ENCODE data around the gene PRRC1.

PRRC1 gene

GRCh38 chr5:127549551-127549950 is 32.1 kb downstream of the PRRC1 start:
- Histone ChIP-seq H3K9me3 (ENCODE audit: control insufficient read depth, insufficient read depth, low read length) (no peaks in the 10 kb centered on the region), H3K4me3 (ENCODE audit: low read depth, low read length) (no peak overlapping the region), H3K9ac (ENCODE audit: low read depth, low read length) (no peak overlapping the region), H3K27me3 (ENCODE audit: control insufficient read depth, insufficient read depth, low read length) (no peaks in the 10 kb centered on the region), H3K4me1 (ENCODE audit: control insufficient read depth, insufficient read depth, low read length) (no peaks in the 10 kb centered on the region), H3K36me3 (ENCODE audit: control insufficient read depth, insufficient read depth, low read length) (peaks cover 79% of the 10 kb centered on the region), H3K27ac (ENCODE audit: low read depth, low read length) (no peak overlapping the region)

DNA sequence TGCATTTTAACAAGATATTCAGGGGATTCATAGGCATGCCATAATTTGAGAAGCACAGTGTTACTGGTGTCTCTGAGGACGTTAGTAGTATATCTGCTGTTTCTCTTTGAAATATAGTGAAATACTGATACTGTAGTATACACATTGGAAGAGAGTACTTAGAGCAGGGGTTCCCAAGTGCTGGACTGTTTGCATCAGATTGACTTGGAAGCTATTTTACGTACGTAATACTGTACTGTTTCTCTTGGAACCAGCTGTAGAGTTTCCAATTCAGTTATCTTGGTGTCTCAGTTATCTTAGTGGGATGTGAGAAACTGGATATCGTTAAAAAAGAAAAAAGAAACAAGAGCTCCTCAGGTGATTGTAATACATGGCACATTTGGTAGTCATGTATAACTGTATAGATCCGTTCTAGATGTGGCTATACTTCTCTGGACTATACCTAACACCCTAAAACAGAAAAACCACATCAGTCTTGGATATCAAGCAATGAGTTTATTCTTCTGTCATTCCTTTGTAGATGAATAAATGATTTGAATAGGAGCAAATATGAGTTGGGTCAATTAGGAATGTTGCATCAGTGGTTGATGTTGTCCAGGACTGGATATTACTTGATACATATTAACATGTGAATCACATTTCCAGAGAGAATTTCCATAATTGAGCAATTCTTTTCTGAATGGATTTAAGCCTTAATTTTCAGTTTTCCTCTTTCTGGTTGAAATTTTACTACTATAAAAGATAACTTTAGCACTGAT is 33.4 kb downstream of the PRRC1 start:
- no peaks in the 10 kb centered on the region for H3K27me3 ChIP-seq (ENCODE audit: control insufficient read depth, insufficient read depth, low read length)
- peaks cover 86% of the 10 kb centered on the region for H3K36me3 ChIP-seq (ENCODE audit: control insufficient read depth, insufficient read depth, low read length)
- no peak overlapping the region for H3K27ac ChIP-seq (ENCODE audit: low read depth, low read length)

GRCh38 chr5:127551410-127552041 is 34.1 kb downstream of the PRRC1 start:
- Histone ChIP-seq H3K27me3 (ENCODE audit: control insufficient read depth, insufficient read depth, low read length) (no peaks in the 10 kb centered on the region), H3K36me3 (ENCODE audit: control insufficient read depth, insufficient read depth, low read length) (peaks cover 80% of the 10 kb centered on the region), H3K9ac (ENCODE audit: low read depth, low read length) (no peak overlapping the region), H3K9me3 (ENCODE audit: control insufficient read depth, insufficient read depth, low read length) (no peaks in the 10 kb centered on the region), H3K27ac (ENCODE audit: low read depth, low read length) (no peak overlapping the region), H3K4me1 (ENCODE audit: control insufficient read depth, insufficient read depth, low read length) (no peaks in the 10 kb centered on the region), H3K4me3 (ENCODE audit: low read depth, low read length) (no peak overlapping the region)

More for the DNA sequence above, 33.4 kb downstream of the PRRC1 start:
- Histone ChIP-seq H3K9me3 (ENCODE audit: control insufficient read depth, insufficient read depth, low read length) (no peaks in the 10 kb centered on the region), H3K4me3 (ENCODE audit: low read depth, low read length) (no peak overlapping the region), H3K4me1 (ENCODE audit: control insufficient read depth, insufficient read depth, low read length) (no peaks in the 10 kb centered on the region), H3K9ac (ENCODE audit: low read depth, low read length) (no peak overlapping the region)

- no peak overlapping the region for H3K9ac ChIP-seq (ENCODE audit: low read depth, low read length)
- H3K27ac ChIP-seq (ENCODE audit: low read depth, low read length) = no peak overlapping the region
- peaks cover 41% of the 10 kb centered on the region for H3K36me3 ChIP-seq (ENCODE audit: control insufficient read depth, insufficient read depth, low read length)
- H3K27me3 ChIP-seq (ENCODE audit: control insufficient read depth, insufficient read depth, low read length) = no peaks in the 10 kb centered on the region
- no peaks in the 10 kb centered on the region for H3K9me3 ChIP-seq (ENCODE audit: control insufficient read depth, insufficient read depth, low read length)
- H3K4me3 ChIP-seq (ENCODE audit: low read depth, low read length) = no peak overlapping the region
- H3K4me1 ChIP-seq (ENCODE audit: control insufficient read depth, insufficient read depth, low read length) = no peaks in the 10 kb centered on the region
Measured at GRCh38 chr5:127555826-127556225, 38.4 kb downstream of the PRRC1 start.

- Histone ChIP-seq H3K9me3 (ENCODE audit: control insufficient read depth, insufficient read depth, low read length) (no peaks in the 10 kb centered on the region), H3K27me3 (ENCODE audit: control insufficient read depth, insufficient read depth, low read length) (no peaks in the 10 kb centered on the region), H3K36me3 (ENCODE audit: control insufficient read depth, insufficient read depth, low read length) (peaks cover 32% of the 10 kb centered on the region), H3K27ac (ENCODE audit: low read depth, low read length) (no peak overlapping the region), H3K9ac (ENCODE audit: low read depth, low read length) (no peak overlapping the region), H3K4me3 (ENCODE audit: low read depth, low read length) (no peak overlapping the region), H3K4me1 (ENCODE audit: control insufficient read depth, insufficient read depth, low read length) (no peaks in the 10 kb centered on the region)
Measured at GRCh38 chr5:127556609-127557334, 39.3 kb downstream of the PRRC1 start.

GRCh38 chr5:127558273-127558672 is 40.8 kb downstream of the PRRC1 start:
- Histone ChIP-seq H3K9ac (ENCODE audit: low read depth, low read length) (no peak overlapping the region), H3K36me3 (ENCODE audit: control insufficient read depth, insufficient read depth, low read length) (peaks cover 18% of the 10 kb centered on the region), H3K9me3 (ENCODE audit: control insufficient read depth, insufficient read depth, low read length) (no peaks in the 10 kb centered on the region), H3K4me1 (ENCODE audit: control insufficient read depth, insufficient read depth, low read length) (no peaks in the 10 kb centered on the region), H3K4me3 (ENCODE audit: low read depth, low read length) (no peak overlapping the region), H3K27ac (ENCODE audit: low read depth, low read length) (no peak overlapping the region), H3K27me3 (ENCODE audit: control insufficient read depth, insufficient read depth, low read length) (no peaks in the 10 kb centered on the region)

DNA sequence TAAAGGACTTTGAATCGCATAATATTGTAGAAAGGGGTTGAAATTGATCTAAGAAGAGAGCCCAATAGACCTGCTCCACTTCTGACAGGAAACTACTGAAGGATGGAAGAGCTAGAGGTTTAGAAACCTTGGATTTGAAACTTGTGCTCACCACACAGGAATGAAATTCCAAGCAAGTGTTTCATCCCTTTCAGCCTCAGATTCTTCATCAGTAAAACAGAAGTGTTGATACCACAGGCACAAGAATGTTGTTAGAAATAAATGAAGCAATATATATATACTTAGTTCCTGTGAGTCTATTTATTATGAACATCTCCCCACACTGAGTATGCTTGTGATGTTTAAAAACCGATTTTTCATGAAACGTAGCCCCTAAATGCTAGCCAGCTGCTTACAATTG is 43.8 kb downstream of the PRRC1 start:
- no peak overlapping the region for H3K9ac ChIP-seq (ENCODE audit: low read depth, low read length)
- H3K9me3 ChIP-seq (ENCODE audit: control insufficient read depth, insufficient read depth, low read length) = no peaks in the 10 kb centered on the region
- no peaks in the 10 kb centered on the region; the same call in 1 of the 2 replicates for H3K27me3 ChIP-seq (ENCODE audit: control insufficient read depth, insufficient read depth, low read length)
- no peaks in the 10 kb centered on the region for H3K4me1 ChIP-seq (ENCODE audit: control insufficient read depth, insufficient read depth, low read length)
- H3K4me3 ChIP-seq (ENCODE audit: low read depth, low read length) = no peak overlapping the region
- H3K27ac ChIP-seq (ENCODE audit: low read depth, low read length) = no peak overlapping the region
- H3K36me3 ChIP-seq (ENCODE audit: control insufficient read depth, insufficient read depth, low read length) = no peaks in the 10 kb centered on the region

GRCh38 chr5:127562252-127562651 is 44.8 kb downstream of the PRRC1 start:
- no peak overlapping the region for H3K9ac ChIP-seq (ENCODE audit: low read depth, low read length)

DNA sequence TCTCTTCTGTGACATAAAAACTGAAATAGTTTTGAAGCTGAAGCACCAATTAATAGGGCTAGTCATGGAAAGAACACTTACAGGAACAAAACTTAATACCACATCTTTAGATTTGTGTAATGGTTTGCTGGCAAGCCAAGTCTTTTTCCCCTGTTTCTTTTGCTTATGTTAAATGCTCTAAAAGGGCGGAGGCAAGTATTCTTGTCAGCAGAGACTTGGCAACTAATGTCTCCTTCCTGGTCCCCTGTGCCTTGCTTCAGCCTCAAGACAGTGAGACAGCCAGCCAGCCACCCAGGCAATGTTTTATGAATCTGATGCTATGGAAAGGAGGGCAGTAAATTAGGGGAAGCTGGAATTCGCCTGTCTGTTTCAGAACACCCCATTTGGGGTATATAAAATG is 45.7 kb downstream of the PRRC1 start:
- no peak overlapping the region for H3K9ac ChIP-seq (ENCODE audit: low read depth, low read length)

More at GRCh38 chr5:127562252-127562651, 44.8 kb downstream of the PRRC1 start:
- no peaks in the 10 kb centered on the region; the same call in 1 of the 2 replicates for H3K27me3 ChIP-seq (ENCODE audit: control insufficient read depth, insufficient read depth, low read length)
- H3K36me3 ChIP-seq (ENCODE audit: control insufficient read depth, insufficient read depth, low read length) = no peaks in the 10 kb centered on the region
- peaks cover 4% of the 10 kb centered on the region; the same call in 1 of the 2 replicates for H3K4me1 ChIP-seq (ENCODE audit: control insufficient read depth, insufficient read depth, low read length)
- H3K9me3 ChIP-seq (ENCODE audit: control insufficient read depth, insufficient read depth, low read length) = no peaks in the 10 kb centered on the region
- H3K4me3 ChIP-seq (ENCODE audit: low read depth, low read length) = no peak overlapping the region
- no peak overlapping the region for H3K27ac ChIP-seq (ENCODE audit: low read depth, low read length)

GRCh38 chr5:127564002-127564769 is 46.7 kb downstream of the PRRC1 start:
- Histone ChIP-seq H3K27ac (ENCODE audit: low read depth, low read length) (no peak overlapping the region), H3K36me3 (ENCODE audit: control insufficient read depth, insufficient read depth, low read length) (no peaks in the 10 kb centered on the region), H3K4me3 (ENCODE audit: low read depth, low read length) (no peak overlapping the region), H3K4me1 (ENCODE audit: control insufficient read depth, insufficient read depth, low read length) (peaks cover 13% of the 10 kb centered on the region; the same call in 1 of the 2 replicates), H3K9ac (ENCODE audit: low read depth, low read length) (no peak overlapping the region), H3K9me3 (ENCODE audit: control insufficient read depth, insufficient read depth, low read length) (no peaks in the 10 kb centered on the region), H3K27me3 (ENCODE audit: control insufficient read depth, insufficient read depth, low read length) (no peaks in the 10 kb centered on the region; the same call in 1 of the 2 replicates)

More for the DNA sequence above, 45.7 kb downstream of the PRRC1 start:
- Histone ChIP-seq H3K9me3 (ENCODE audit: control insufficient read depth, insufficient read depth, low read length) (no peaks in the 10 kb centered on the region), H3K4me3 (ENCODE audit: low read depth, low read length) (no peak overlapping the region), H3K4me1 (ENCODE audit: control insufficient read depth, insufficient read depth, low read length) (peaks cover 13% of the 10 kb centered on the region; the same call in 1 of the 2 replicates), H3K36me3 (ENCODE audit: control insufficient read depth, insufficient read depth, low read length) (no peaks in the 10 kb centered on the region), H3K27me3 (ENCODE audit: control insufficient read depth, insufficient read depth, low read length) (no peaks in the 10 kb centered on the region; the same call in 1 of the 2 replicates), H3K27ac (ENCODE audit: low read depth, low read length) (no peak overlapping the region)
